GM12873 (cell line): ENCODE measurements around the gene MECP2.

Experiments
- TF ChIP-seq, protein P1 (sequence below): IDR thresholded peaks from 2 replicates; pipeline ENCODE4 v1.5.1; 2012; ENCODE audit warnings: low read depth, mild to moderate bottlenecking, moderate library complexity, low read length, control low read depth; ENCODE audit not compliant: insufficient read depth; ENCODE audit errors: missing control alignments

The MECP2 gene

GRCh38 chrX:153993978-153994377 lies 103.5 kb downstream of the MECP2 start:
- TF ChIP-seq, protein P1, sequence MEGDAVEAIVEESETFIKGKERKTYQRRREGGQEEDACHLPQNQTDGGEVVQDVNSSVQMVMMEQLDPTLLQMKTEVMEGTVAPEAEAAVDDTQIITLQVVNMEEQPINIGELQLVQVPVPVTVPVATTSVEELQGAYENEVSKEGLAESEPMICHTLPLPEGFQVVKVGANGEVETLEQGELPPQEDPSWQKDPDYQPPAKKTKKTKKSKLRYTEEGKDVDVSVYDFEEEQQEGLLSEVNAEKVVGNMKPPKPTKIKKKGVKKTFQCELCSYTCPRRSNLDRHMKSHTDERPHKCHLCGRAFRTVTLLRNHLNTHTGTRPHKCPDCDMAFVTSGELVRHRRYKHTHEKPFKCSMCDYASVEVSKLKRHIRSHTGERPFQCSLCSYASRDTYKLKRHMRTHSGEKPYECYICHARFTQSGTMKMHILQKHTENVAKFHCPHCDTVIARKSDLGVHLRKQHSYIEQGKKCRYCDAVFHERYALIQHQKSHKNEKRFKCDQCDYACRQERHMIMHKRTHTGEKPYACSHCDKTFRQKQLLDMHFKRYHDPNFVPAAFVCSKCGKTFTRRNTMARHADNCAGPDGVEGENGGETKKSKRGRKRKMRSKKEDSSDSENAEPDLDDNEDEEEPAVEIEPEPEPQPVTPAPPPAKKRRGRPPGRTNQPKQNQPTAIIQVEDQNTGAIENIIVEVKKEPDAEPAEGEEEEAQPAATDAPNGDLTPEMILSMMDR = no peak

- TF ChIP-seq, protein P1 = no peak
Observed at GRCh38 chrX:153993079-153993478, 104.4 kb downstream of the MECP2 start.

GRCh38 chrX:153992180-153992579 lies 105.3 kb downstream of the MECP2 start:
- TF ChIP-seq, protein P1 = no peak

GRCh38 chrX:153991013-153991580 lies 106.4 kb downstream of the MECP2 start:
- TF ChIP-seq, protein P1 = no peak

DNA sequence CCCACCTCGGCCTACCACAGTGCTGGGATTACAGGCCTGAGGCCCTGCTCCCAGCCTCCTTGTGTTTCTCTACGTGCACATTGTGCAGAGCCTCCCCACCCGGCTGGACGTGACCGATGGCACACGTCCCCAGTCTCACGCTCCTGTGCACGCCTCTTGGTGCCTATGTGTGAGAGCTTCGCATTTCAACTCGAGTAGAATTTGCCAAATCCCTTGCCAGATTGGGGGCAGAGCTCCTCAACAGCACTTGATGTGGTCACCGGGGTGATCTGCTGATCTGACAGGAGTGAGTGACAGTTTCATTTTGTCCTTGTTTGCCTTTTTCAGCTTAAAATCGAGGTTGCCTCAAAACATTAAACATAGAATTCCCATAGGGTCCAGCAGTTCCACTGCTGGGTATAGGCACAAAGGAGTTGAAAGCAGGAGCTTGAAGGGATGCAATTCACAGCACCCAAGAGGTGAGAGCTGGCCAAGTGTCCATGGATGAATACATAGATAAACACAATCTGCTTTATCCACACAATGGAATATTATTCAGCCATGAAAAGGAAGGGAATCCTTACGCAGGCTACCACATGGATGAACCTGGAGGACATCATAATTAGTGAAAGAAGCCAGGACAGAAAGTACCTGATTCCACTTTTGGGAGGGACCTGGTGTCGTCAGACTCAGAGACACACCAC lies 107.4 kb downstream of the MECP2 start:
- TF ChIP-seq, protein P1 = no peak

DNA sequence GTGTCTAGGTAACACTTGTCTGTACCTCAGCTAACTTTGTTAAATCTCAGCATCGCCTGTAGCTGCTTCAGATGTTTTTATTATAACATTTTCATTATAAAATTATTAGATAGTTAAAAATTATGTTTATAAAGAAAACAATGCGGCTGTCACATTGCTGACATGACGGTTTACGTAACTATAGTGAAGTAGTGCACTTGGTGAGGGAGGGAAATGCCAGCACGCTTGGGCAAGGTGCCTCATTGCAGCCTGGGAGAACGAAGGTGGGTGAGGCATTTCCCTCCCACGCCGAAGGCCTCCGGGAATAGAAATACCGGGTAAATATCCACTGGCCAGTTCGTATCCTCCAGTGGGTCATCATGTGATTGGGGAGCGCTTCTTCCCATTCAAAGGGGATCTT lies 109.0 kb downstream of the MECP2 start:
- TF ChIP-seq, protein P1 = no peak

- TF ChIP-seq, protein P1 = no peak
Observed at GRCh38 chrX:153984351-153985178, 113.0 kb downstream of the MECP2 start.
